SU-DHL-6 (cell line): ENCODE measurements around the gene STRN.

ENCODE experiments used
- H2AFZ ChIP-seq: fragments of 200-600 bp; sonication (generic); 2 replicates; pipeline ENCODE4 v1.6.1; 2014; ENCODE audit warnings: low read depth, mild to moderate bottlenecking, moderate library complexity, mixed read lengths, antibody characterized with exemption, low read length; ENCODE audit not compliant: severe bottlenecking
- H3F3A ChIP-seq: fragments of 200-600 bp; shearing (Covaris generic); 2 replicates; pipeline ENCODE4 v1.6.0; 2016; ENCODE audit warnings: antibody characterized with exemption, mild to moderate bottlenecking; ENCODE audit not compliant: insufficient read depth
- H3K27ac ChIP-seq: fragments of 200-600 bp; sonication (generic); 2 replicates; pipeline ENCODE4 v1.5.1; 2016; ENCODE audit warnings: low read depth, mild to moderate bottlenecking, low read length, moderate library complexity, mixed read lengths
- H3K27me3 ChIP-seq: fragments of 200-600 bp; sonication (generic), shearing (Covaris generic); 2 replicates; pipeline ENCODE4 v1.6.0; 2014; ENCODE audit warnings: mild to moderate bottlenecking, low read length
- H3K36me3 ChIP-seq: fragments of 200-600 bp; sonication (generic); 2 replicates; pipeline ENCODE4 v1.6.1; 2014; ENCODE audit warnings: mild to moderate bottlenecking, low read length, mixed read lengths
- H3K4me2 ChIP-seq: fragments of 300-600, 200-600 bp; shearing (Covaris generic), sonication (generic); 2 replicates; pipeline ENCODE4 v1.6.0; 2014; ENCODE audit warnings: low read length, low read depth, mild to moderate bottlenecking; ENCODE audit not compliant: poor library complexity, severe bottlenecking
- H3K4me3 ChIP-seq: fragments of 200-600 bp; sonication (generic); 2 replicates; pipeline ENCODE4 v1.5.1; 2014; ENCODE audit warnings: antibody characterized with exemption, low read length, mild to moderate bottlenecking, mixed read lengths; ENCODE audit not compliant: insufficient read depth, poor library complexity, severe bottlenecking
- H3K79me2 ChIP-seq: fragments of 200-600 bp; sonication (generic); 2 replicates; pipeline ENCODE4 v1.6.1; 2014; ENCODE audit warnings: mild to moderate bottlenecking, low read length, moderate library complexity; ENCODE audit not compliant: insufficient read depth
- H3K9ac ChIP-seq: fragments of 200-600 bp; sonication (generic); 2 replicates; pipeline ENCODE4 v1.7.0; 2014; ENCODE audit warnings: mild to moderate bottlenecking, low read length
- H3K9me2 ChIP-seq: fragments of 200-600 bp; sonication (generic); replicated peaks from 2 replicates; pipeline ENCODE4 v1.6.1; 2014; ENCODE audit warnings: low read length; ENCODE audit not compliant: insufficient read depth
- H3K9me3 ChIP-seq: fragments of 200-600 bp; sonication (generic); 2 replicates; pipeline ENCODE4 v1.6.1; 2014; ENCODE audit warnings: low read length, mixed read lengths; ENCODE audit not compliant: insufficient read depth
- H4K20me1 ChIP-seq: fragments of 200-600 bp; sonication (generic); 2 replicates; pipeline ENCODE4 v1.6.1; 2014; ENCODE audit warnings: low read depth, mild to moderate bottlenecking, antibody characterized with exemption, low read length, moderate library complexity, mixed read lengths
- CTCF ChIP-seq: fragments of 200-600 bp; sonication (generic); IDR thresholded peaks from one replicate; pipeline ENCODE4 v1.5.1; 2017; ENCODE audit warnings: antibody characterized with exemption, mild to moderate bottlenecking, low read length, moderate library complexity; ENCODE audit not compliant: insufficient read depth, poor library complexity, severe bottlenecking
- EZH2phosphoT487 ChIP-seq: fragments of 200-600 bp; sonication (generic), shearing (Covaris generic); conservative IDR thresholded peaks from 2 replicates; pipeline ENCODE4 v1.6.1; 2018; ENCODE audit warnings: mild to moderate bottlenecking, antibody characterized with exemption, low read length, moderate library complexity, mixed read lengths

Gene STRN

GRCh38 chr2:36820942-36821605 lies 145.3 kb downstream of the STRN start:
- H3K9me2 ChIP-seq: no peaks in the 10 kb centered on the region
- no peak overlapping the region for H3K9ac ChIP-seq
- no peaks in the 10 kb centered on the region for H3K36me3 ChIP-seq
- no peaks in the 10 kb centered on the region for H3K9me3 ChIP-seq
- no peak overlapping the region for H2AFZ ChIP-seq
- H4K20me1 ChIP-seq: no peaks in the 10 kb centered on the region
- H3K4me3 ChIP-seq: no peak overlapping the region
- TF ChIP-seq CTCF: no peak
- TF ChIP-seq EZH2phosphoT487: no peak
- H3K27ac ChIP-seq: no peak overlapping the region
- no peaks in the 10 kb centered on the region for H3K27me3 ChIP-seq
- H3K4me2 ChIP-seq: no peak overlapping the region
- H3K79me2 ChIP-seq: no peaks in the 10 kb centered on the region
- H3F3A ChIP-seq: no peaks in the 10 kb centered on the region

DNA sequence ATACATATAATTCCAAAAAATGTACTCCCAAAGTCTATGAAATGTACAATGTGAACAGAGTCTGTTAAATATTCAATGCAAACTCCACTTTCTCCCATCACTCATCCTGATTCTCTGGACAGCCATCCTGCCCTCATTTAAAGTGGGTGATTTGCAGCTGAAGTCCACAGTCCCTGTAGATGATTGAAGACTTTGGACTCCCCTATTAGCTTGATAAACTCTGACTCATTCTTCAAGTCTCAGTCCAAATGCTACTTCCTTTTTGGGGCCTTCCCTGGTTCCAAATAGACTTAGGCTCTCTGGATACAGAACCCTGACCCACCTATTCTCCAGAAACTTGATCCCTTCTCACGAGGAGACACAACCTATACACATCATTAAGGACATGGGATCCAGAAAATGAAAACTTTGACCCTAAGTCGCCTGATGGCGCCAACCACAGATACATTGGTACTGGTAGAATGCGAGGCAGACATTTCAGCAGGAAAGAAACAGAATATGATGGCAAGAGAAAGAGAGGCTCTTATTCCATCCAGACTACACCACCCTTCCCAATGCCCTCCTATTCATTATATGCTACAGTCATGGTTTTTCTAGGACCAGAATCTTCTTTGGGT lies 147.1 kb downstream of the STRN start:
- no peak overlapping the region for H2AFZ ChIP-seq
- H3K9me2 ChIP-seq: no peaks in the 10 kb centered on the region
- H3K36me3 ChIP-seq: no peaks in the 10 kb centered on the region
- TF ChIP-seq EZH2phosphoT487 (no peak), CTCF (no peak)
- H3K9ac ChIP-seq: no peak overlapping the region
- H3F3A ChIP-seq: no peaks in the 10 kb centered on the region
- no peaks in the 10 kb centered on the region for H3K27me3 ChIP-seq
- no peak overlapping the region for H3K4me2 ChIP-seq
- no peaks in the 10 kb centered on the region for H3K79me2 ChIP-seq
- no peak overlapping the region for H3K27ac ChIP-seq
- H3K4me3 ChIP-seq: no peak overlapping the region
- H3K9me3 ChIP-seq: no peaks in the 10 kb centered on the region
- no peaks in the 10 kb centered on the region for H4K20me1 ChIP-seq

- Histone ChIP-seq H4K20me1 (no peaks in the 10 kb centered on the region), H3K9me3 (no peaks in the 10 kb centered on the region), H3K9me2 (no peaks in the 10 kb centered on the region), H3F3A (no peaks in the 10 kb centered on the region), H3K79me2 (no peaks in the 10 kb centered on the region), H3K4me2 (no peak overlapping the region), H3K4me3 (no peak overlapping the region), H3K9ac (no peak overlapping the region), H3K27me3 (no peaks in the 10 kb centered on the region), H3K27ac (no peak overlapping the region), H3K36me3 (no peaks in the 10 kb centered on the region), H2AFZ (no peak overlapping the region)
- TF ChIP-seq EZH2phosphoT487: no peak
- no peak for TF ChIP-seq CTCF
These were observed 147.8 kb downstream of the STRN start for GRCh38 chr2:36818542-36818941.
